Lower lobe of right lung (tissue), 2 donors: ENCODE measurements around the gene NLGN3. TPM values are rescaled to one million over a fixed set of nuclear protein-coding genes. Genes with fewer than 3 reads are reported as not detected.

ENCODE experiments used
- ATAC-seq, 2 donors: fragments of 200-7000 bp; cut with Tn5 transposase; one replicate each; pipeline ENCODE4 v1.9.1; 2020 to 2022; ENCODE audit warnings: mild to moderate bottlenecking in 2 of 2, moderate library complexity in 2 of 2
- DNase-seq: peaks from one replicate; pipeline ENCODE4 v3.0.0-alpha.2; 2020
- H3K27ac ChIP-seq: fragments of 200-600 bp; one replicate; pipeline ENCODE4 v1.8.0; 2022
- H3K27me3 ChIP-seq: fragments of 200-600 bp; one replicate; pipeline ENCODE4 v1.8.0; 2022; ENCODE audit warnings: low read depth
- H3K36me3 ChIP-seq: fragments of 200-600 bp; one replicate; pipeline ENCODE4 v1.8.0; 2022; ENCODE audit warnings: mild to moderate bottlenecking
- H3K4me1 ChIP-seq: fragments of 200-600 bp; one replicate; pipeline ENCODE4 v1.8.0; 2022
- H3K4me3 ChIP-seq: fragments of 200-600 bp; one replicate; pipeline ENCODE4 v1.8.0; 2022; ENCODE audit warnings: mild to moderate bottlenecking
- H3K9me3 ChIP-seq: fragments of 200-600 bp; one replicate; pipeline ENCODE4 v1.8.0; 2022
- CTCF ChIP-seq: fragments of 200-600 bp; IDR thresholded peaks from one replicate; pipeline ENCODE4 v1.8.0; 2022; ENCODE audit warnings: antibody characterized with exemption, mild to moderate bottlenecking
- intact Hi-C: fragments of 100-400 bp; cut with DNase I; formaldehyde crosslinking; loops from one replicate; pipeline ENCODE4 v1.11.0; 2022
- total RNA-seq: library from RNA; stranded (reverse); fragmentation: NEBNext Ultra II Directional; extraction: Animal tissue kit (Norgen Biotek cat#: 25700); gene quantifications from one replicate; pipeline ENCODE4 v1.2.1, GENCODE V29; 2021
- donor health status: DM: no; HTN: yes; CAD: no; lungs with severe emphysema.

NLGN3 gene
- total RNA-seq, 1 donor from 2014 or later = 1.3 TPM

- Histone ChIP-seq H3K4me1 (no peaks in the 10 kb centered on the region), H3K9me3 (no peaks in the 10 kb centered on the region), H3K4me3 (no peak overlapping the region), H3K27me3 (no peaks in the 10 kb centered on the region), H3K36me3 (no peaks in the 10 kb centered on the region), H3K27ac (no peak overlapping the region)
- intact Hi-C loops = no loop called here
- no peak for DNase-seq
- no peak for ATAC-seq
- TF ChIP-seq CTCF = no peak
Observed at GRCh38 chrX:71170660-71171059, 26.0 kb downstream of the NLGN3 start.

GRCh38 chrX:71171110-71171801 is 26.6 kb downstream of the NLGN3 start:
- intact Hi-C loops = no loop called here
- H3K4me3 ChIP-seq = no peak overlapping the region
- DNase-seq = peak; percentile 48
- H3K9me3 ChIP-seq = no peaks in the 10 kb centered on the region
- no peaks in the 10 kb centered on the region for H3K27me3 ChIP-seq
- no peak for TF ChIP-seq CTCF
- H3K36me3 ChIP-seq = no peaks in the 10 kb centered on the region
- no peak overlapping the region for H3K27ac ChIP-seq
- no peak for ATAC-seq
- no peaks in the 10 kb centered on the region for H3K4me1 ChIP-seq

GRCh38 chrX:71173440-71173839 is 28.8 kb downstream of the NLGN3 start:
- Histone ChIP-seq H3K4me1 (no peaks in the 10 kb centered on the region), H3K36me3 (no peaks in the 10 kb centered on the region), H3K27me3 (no peaks in the 10 kb centered on the region), H3K4me3 (no peak overlapping the region), H3K9me3 (no peaks in the 10 kb centered on the region), H3K27ac (no peak overlapping the region)
- intact Hi-C loops = no loop called here
- TF ChIP-seq CTCF = no peak
- ATAC-seq (no peak), DNase-seq (no peak)

GRCh38 chrX:71174795-71175194 is 30.2 kb downstream of the NLGN3 start:
- no peak for TF ChIP-seq CTCF
- Histone ChIP-seq H3K27me3 (no peaks in the 10 kb centered on the region), H3K4me1 (no peaks in the 10 kb centered on the region), H3K36me3 (no peaks in the 10 kb centered on the region), H3K4me3 (no peak overlapping the region), H3K9me3 (no peaks in the 10 kb centered on the region), H3K27ac (no peak overlapping the region)
- intact Hi-C loops = no loop called here
- DNase-seq (no peak), ATAC-seq (no peak)

- H3K27me3 ChIP-seq = no peaks in the 10 kb centered on the region
- no peak for TF ChIP-seq CTCF
- no peak overlapping the region for H3K27ac ChIP-seq
- no peaks in the 10 kb centered on the region for H3K4me1 ChIP-seq
- H3K4me3 ChIP-seq = no peak overlapping the region
- DNase-seq (no peak), ATAC-seq (no peak)
- intact Hi-C loops = no loop called here
- H3K9me3 ChIP-seq = no peaks in the 10 kb centered on the region
- H3K36me3 ChIP-seq = no peaks in the 10 kb centered on the region
Observed at GRCh38 chrX:71175531-71175930, 30.9 kb downstream of the NLGN3 start.
